ENCODE results near the gene CTNNA2. TPM values are rescaled to one million over a fixed set of nuclear protein-coding genes. Genes with fewer than 3 reads are reported as not detected.

Gene CTNNA2
- total RNA-seq, 1 donor from 2014 or later = not detected

DNA sequence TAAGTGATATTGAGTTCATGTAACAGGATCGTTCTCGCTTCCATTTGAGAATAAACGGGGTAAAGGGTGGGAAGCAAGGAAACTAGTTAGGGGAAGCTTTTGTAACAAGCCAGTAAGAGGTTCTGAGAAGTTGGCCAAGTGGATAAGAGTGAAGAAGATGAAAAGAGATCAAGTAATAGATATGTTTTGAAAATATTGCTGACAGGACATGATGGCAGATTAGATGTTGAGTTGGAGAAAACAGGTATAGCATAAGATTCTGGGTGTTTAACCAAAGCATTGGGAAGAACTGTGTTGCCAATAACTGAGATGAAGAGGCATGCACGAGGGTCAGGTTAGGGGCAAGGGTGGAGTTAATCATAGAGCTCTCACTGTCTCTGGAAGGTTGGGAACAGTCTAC lies 1121.7 kb downstream of the CTNNA2 start:
- Histone ChIP-seq H3K27ac (no peak overlapping the region), H3K9me3 (no peaks in the 10 kb centered on the region), H3K4me3 (no peak overlapping the region), H3K36me3 (no peaks in the 10 kb centered on the region), H3K4me1 (no peaks in the 10 kb centered on the region), H3K27me3 (no peaks in the 10 kb centered on the region)
- ATAC-seq (no peak), DNase-seq (no peak)
- TF ChIP-seq, protein P1, sequence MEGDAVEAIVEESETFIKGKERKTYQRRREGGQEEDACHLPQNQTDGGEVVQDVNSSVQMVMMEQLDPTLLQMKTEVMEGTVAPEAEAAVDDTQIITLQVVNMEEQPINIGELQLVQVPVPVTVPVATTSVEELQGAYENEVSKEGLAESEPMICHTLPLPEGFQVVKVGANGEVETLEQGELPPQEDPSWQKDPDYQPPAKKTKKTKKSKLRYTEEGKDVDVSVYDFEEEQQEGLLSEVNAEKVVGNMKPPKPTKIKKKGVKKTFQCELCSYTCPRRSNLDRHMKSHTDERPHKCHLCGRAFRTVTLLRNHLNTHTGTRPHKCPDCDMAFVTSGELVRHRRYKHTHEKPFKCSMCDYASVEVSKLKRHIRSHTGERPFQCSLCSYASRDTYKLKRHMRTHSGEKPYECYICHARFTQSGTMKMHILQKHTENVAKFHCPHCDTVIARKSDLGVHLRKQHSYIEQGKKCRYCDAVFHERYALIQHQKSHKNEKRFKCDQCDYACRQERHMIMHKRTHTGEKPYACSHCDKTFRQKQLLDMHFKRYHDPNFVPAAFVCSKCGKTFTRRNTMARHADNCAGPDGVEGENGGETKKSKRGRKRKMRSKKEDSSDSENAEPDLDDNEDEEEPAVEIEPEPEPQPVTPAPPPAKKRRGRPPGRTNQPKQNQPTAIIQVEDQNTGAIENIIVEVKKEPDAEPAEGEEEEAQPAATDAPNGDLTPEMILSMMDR (IDR thresholded peaks at IDR 0.05) = no peak
- intact Hi-C loops (cut with DNase I) = no loop called here

DNA sequence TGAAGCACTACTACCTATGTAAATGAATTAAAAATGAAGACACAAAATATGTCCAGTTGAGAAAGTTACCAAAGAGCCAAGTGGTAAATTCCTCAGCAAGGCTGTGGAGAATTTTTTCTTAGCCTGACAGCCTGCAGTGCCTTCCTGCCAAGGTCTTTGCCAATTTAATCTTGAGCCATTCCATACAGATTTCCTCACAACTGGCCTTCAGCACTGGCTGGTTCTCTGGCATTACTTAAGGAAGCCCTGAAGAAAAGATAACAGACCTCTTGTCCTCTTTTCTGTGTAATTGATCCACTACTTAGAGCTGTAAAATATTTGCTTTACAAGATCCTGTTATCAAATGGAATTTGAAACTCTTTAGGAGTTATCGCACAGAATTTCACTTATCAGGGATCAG lies 1125.9 kb downstream of the CTNNA2 start:
- Histone ChIP-seq H3K4me1 (no peaks in the 10 kb centered on the region), H3K27ac (no peak overlapping the region), H3K4me3 (no peak overlapping the region), H3K27me3 (no peaks in the 10 kb centered on the region), H3K36me3 (no peaks in the 10 kb centered on the region), H3K9me3 (no peaks in the 10 kb centered on the region)
- ATAC-seq = no peak
- intact Hi-C loops (cut with DNase I) = no loop called here
- TF ChIP-seq, protein P1 (IDR thresholded peaks at IDR 0.05) = no peak
- DNase-seq = no peak

DNA sequence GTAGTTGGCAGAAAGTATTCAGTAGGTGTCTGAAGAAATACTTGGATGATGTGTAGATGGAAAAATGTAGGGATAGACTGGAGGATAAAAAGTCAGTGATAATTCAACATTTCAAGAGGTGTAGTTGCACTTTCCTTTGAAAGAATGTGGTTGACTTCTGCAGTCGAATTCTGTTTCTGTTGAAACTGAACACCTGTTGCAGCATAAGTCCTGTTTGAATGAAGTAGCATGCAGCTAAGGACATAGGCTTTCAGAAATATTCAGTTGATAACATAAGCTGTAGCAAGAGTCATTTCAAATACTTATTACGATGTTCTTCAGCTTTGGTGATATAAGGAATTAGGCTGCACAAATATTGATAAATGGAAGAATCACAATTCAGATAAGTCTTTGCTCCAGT lies 1129.6 kb downstream of the CTNNA2 start:
- no peak for DNase-seq
- no peaks in the 10 kb centered on the region for H3K4me1 ChIP-seq
- no peaks in the 10 kb centered on the region for H3K36me3 ChIP-seq
- intact Hi-C loops (cut with DNase I) = no loop called here
- H3K4me3 ChIP-seq = no peak overlapping the region
- no peak overlapping the region for H3K27ac ChIP-seq
- TF ChIP-seq, protein P1 (IDR thresholded peaks at IDR 0.05) = no peak
- no peaks in the 10 kb centered on the region for H3K27me3 ChIP-seq
- H3K9me3 ChIP-seq = no peaks in the 10 kb centered on the region
- ATAC-seq = no peak

DNA sequence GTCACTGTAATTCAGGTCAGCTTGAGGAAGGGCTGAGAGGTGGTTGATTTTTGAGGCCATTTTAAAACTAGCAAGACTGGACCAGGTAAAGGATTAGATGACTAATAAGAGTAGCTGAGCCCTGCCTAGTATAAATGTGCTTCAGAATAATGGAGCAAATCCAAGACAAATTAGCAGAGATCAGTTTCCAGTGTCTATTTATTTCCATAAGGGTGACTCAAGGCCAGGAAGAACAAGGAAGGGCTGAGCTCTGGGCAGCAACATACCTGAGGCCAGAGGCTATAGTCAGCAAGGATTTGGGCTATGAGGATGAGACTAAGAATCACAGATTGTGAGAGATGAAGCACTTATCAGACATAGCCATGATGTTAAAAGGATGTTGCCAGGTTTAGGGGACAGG lies 1130.7 kb downstream of the CTNNA2 start:
- H3K27ac ChIP-seq = no peak overlapping the region
- H3K27me3 ChIP-seq = no peaks in the 10 kb centered on the region
- no peaks in the 10 kb centered on the region for H3K4me1 ChIP-seq
- DNase-seq (no peak), ATAC-seq (no peak)
- no peaks in the 10 kb centered on the region for H3K9me3 ChIP-seq
- no peak overlapping the region for H3K4me3 ChIP-seq
- TF ChIP-seq, protein P1 (IDR thresholded peaks at IDR 0.05) = no peak
- no peaks in the 10 kb centered on the region for H3K36me3 ChIP-seq
- intact Hi-C loops (cut with DNase I) = no loop called here

DNA sequence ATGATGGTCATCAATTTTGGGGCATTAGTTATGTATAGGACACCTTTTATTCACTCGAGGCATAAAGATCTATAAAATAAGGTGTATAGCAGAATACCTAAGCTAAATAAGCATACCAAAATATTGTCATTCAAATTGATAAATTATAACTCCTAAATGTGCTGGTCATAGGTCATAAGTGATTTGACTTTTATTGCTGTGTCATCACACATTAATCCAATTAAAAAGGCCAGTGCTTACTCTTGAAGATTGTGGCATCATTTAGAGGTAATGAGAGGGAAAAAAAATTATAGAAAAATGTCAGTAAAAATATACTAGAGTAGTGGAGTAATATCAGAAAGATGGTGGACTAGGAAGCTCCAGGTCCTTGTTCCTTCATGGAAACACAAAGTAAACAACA lies 1138.6 kb downstream of the CTNNA2 start:
- no peak for ATAC-seq
- no peaks in the 10 kb centered on the region for H3K4me1 ChIP-seq
- H3K36me3 ChIP-seq = no peaks in the 10 kb centered on the region
- no peak overlapping the region for H3K4me3 ChIP-seq
- H3K9me3 ChIP-seq = no peaks in the 10 kb centered on the region
- intact Hi-C loops (cut with DNase I) = no loop called here
- no peak overlapping the region for H3K27ac ChIP-seq
- no peaks in the 10 kb centered on the region for H3K27me3 ChIP-seq
- TF ChIP-seq, protein P1 (IDR thresholded peaks at IDR 0.05) = no peak
- DNase-seq = no peak

DNA sequence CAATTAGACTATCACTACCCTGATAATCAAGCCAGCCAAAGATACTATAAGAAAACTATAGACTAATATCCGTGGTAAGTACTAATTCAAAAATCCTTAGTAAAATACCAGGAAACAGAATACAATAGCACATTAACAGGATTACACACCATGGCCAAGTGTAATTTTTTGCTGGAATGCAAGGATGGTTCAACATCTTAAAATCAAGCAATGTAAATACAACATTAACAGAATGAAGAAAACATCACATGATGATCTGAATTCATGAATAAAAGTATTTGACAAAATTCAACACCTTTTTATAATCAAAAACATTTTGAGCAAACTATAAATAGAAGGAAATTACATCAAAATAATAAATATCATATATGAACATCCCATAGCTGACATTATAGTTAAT lies 1142.4 kb downstream of the CTNNA2 start:
- Histone ChIP-seq H3K9me3 (no peaks in the 10 kb centered on the region), H3K27ac (no peak overlapping the region), H3K4me3 (no peak overlapping the region), H3K4me1 (no peaks in the 10 kb centered on the region), H3K27me3 (no peaks in the 10 kb centered on the region), H3K36me3 (no peaks in the 10 kb centered on the region)
- TF ChIP-seq, protein P1 (IDR thresholded peaks at IDR 0.05) = no peak
- DNase-seq (no peak), ATAC-seq (no peak)
- intact Hi-C loops (cut with DNase I) = no loop called here

All from upper lobe of right lung (tissue), 1 donor.